Ishikawa (cell line): ENCODE measurements around the gene SLC6A13.

Source experiments
- CEBPB ChIP-seq: IDR thresholded peaks from 2 replicates; pipeline ENCODE4 v1.6.1; 2012
- CREB1 ChIP-seq: IDR thresholded peaks from 2 replicates; pipeline ENCODE4 v1.6.1; 2012; ENCODE audit warnings: low read depth
- EGR1 ChIP-seq: IDR thresholded peaks from 2 replicates; pipeline ENCODE4 v1.6.1; 2012
- EP300 ChIP-seq: IDR thresholded peaks from 2 replicates; pipeline ENCODE4 v1.6.1; 2012; ENCODE audit warnings: borderline replicate concordance
- FOXM1 ChIP-seq: IDR thresholded peaks from 2 replicates; pipeline ENCODE4 v1.6.1; 2012; ENCODE audit warnings: low read depth, borderline replicate concordance
- NFIC ChIP-seq: IDR thresholded peaks from 2 replicates; pipeline ENCODE4 v1.6.1; 2012
- RAD21 ChIP-seq: IDR thresholded peaks from 2 replicates; pipeline ENCODE4 v1.6.1; 2012; ENCODE audit warnings: low read depth
- TAF1 ChIP-seq: IDR thresholded peaks from 2 replicates; pipeline ENCODE4 v1.6.1; 2012; ENCODE audit warnings: low read depth, mild to moderate bottlenecking
- TCF12 ChIP-seq: IDR thresholded peaks from 2 replicates; pipeline ENCODE4 v1.6.1; 2012; ENCODE audit warnings: low read depth
- TEAD4 ChIP-seq: IDR thresholded peaks from 2 replicates; pipeline ENCODE4 v1.6.1; 2012
- YY1 ChIP-seq: IDR thresholded peaks from 2 replicates; pipeline ENCODE4 v1.6.1; 2012; ENCODE audit warnings: low read depth
- ZBTB7A ChIP-seq: IDR thresholded peaks from 2 replicates; pipeline ENCODE4 v1.6.1; 2012; ENCODE audit warnings: low read depth
- TF ChIP-seq, protein P1 (sequence below): IDR thresholded peaks from 2 replicates; pipeline ENCODE4 v1.6.1; 2012; ENCODE audit warnings: low read depth, mild to moderate bottlenecking
- TF ChIP-seq, protein P2 (sequence below): IDR thresholded peaks from 2 replicates; pipeline ENCODE4 v1.6.1; 2012
- TF ChIP-seq, protein P3 (sequence below): IDR thresholded peaks from 2 replicates; pipeline ENCODE4 v1.6.1; 2012

The SLC6A13 gene

DNA sequence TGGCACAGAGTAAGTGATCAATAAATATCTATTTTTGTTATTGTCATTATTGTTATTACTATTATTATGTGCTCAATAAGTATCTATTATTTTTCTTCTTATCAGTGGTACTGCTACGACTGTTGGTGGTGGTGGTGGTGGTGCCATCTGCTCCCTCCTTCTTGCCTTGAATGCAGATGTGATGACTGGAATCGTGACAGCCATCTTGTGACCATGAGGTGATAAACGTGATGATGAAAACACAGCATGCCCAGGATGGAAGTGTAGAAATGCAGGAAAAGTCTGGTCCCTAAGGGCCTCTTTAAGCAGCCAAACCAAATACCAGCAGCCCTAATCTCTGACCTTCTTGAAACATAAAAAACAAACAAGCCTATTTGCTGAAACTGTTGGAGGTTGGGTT is 71.1 kb downstream of the SLC6A13 start:
- TF ChIP-seq CREB1 = no peak
- no peak for TF ChIP-seq RAD21
- no peak for TF ChIP-seq ZBTB7A
- TF ChIP-seq CEBPB = no peak
- TF ChIP-seq YY1 = no peak
- TF ChIP-seq TCF12 = no peak
- no peak for TF ChIP-seq TEAD4
- TF ChIP-seq EGR1 = no peak
- no peak for TF ChIP-seq EP300
- TF ChIP-seq, protein P1, sequence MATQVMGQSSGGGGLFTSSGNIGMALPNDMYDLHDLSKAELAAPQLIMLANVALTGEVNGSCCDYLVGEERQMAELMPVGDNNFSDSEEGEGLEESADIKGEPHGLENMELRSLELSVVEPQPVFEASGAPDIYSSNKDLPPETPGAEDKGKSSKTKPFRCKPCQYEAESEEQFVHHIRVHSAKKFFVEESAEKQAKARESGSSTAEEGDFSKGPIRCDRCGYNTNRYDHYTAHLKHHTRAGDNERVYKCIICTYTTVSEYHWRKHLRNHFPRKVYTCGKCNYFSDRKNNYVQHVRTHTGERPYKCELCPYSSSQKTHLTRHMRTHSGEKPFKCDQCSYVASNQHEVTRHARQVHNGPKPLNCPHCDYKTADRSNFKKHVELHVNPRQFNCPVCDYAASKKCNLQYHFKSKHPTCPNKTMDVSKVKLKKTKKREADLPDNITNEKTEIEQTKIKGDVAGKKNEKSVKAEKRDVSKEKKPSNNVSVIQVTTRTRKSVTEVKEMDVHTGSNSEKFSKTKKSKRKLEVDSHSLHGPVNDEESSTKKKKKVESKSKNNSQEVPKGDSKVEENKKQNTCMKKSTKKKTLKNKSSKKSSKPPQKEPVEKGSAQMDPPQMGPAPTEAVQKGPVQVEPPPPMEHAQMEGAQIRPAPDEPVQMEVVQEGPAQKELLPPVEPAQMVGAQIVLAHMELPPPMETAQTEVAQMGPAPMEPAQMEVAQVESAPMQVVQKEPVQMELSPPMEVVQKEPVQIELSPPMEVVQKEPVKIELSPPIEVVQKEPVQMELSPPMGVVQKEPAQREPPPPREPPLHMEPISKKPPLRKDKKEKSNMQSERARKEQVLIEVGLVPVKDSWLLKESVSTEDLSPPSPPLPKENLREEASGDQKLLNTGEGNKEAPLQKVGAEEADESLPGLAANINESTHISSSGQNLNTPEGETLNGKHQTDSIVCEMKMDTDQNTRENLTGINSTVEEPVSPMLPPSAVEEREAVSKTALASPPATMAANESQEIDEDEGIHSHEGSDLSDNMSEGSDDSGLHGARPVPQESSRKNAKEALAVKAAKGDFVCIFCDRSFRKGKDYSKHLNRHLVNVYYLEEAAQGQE = no peak
- TF ChIP-seq NFIC = no peak
- TF ChIP-seq TAF1 = no peak
- TF ChIP-seq, protein P2, sequence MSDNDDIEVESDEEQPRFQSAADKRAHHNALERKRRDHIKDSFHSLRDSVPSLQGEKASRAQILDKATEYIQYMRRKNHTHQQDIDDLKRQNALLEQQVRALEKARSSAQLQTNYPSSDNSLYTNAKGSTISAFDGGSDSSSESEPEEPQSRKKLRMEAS = no peak
- no peak for TF ChIP-seq FOXM1
- TF ChIP-seq, protein P3, sequence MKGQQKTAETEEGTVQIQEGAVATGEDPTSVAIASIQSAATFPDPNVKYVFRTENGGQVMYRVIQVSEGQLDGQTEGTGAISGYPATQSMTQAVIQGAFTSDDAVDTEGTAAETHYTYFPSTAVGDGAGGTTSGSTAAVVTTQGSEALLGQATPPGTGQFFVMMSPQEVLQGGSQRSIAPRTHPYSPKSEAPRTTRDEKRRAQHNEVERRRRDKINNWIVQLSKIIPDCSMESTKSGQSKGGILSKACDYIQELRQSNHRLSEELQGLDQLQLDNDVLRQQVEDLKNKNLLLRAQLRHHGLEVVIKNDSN = no peak

DNA sequence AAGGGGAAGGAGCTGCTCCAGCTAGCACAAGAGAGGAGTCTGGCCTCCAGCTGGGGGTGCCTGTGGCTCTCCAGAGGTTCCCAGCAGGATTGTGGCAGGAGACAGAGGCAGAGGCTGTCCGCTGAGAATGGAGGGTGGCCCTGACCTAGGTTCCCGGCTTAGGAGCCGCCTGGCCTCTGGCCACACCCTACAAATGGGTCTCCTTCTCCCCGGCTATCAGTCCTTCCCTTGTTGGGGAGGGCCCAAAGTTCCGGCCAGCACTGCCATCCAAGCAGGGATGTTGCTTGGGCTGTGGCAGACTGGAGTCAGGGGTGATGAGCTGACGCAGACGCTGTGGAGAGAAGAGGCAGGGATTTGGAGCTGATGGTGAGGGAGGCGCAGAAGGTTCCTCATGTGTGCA is 71.8 kb downstream of the SLC6A13 start:
- TF ChIP-seq ZBTB7A (no peak), CEBPB (no peak), CREB1 (no peak), EGR1 (no peak), EP300 (no peak), FOXM1 (no peak), TAF1 (no peak), YY1 (no peak), TEAD4 (no peak), NFIC (no peak), TCF12 (no peak), RAD21 (no peak)
- TF ChIP-seq, protein P3 = no peak
- TF ChIP-seq, protein P2 = no peak
- TF ChIP-seq, protein P1 = no peak

DNA sequence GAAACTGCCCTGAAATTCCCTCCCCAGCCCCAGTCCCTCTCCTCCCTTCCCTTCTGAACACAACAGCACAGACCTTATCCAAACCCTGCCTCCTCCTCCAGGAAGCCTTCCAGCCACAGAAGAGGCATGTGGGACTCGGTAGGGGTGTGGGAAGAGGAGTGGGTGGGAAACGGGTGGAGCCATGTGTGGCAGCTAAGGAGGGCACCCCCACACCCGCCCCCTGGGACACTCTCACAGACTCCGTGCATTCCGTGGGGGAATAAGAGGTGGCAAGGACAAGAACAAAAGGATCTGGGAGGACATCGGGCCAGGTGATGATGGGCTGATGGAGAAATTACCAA is 73.0 kb downstream of the SLC6A13 start:
- TF ChIP-seq CEBPB = no peak
- TF ChIP-seq EP300 = no peak
- no peak for TF ChIP-seq EGR1
- TF ChIP-seq TEAD4 = no peak
- no peak for TF ChIP-seq TCF12
- TF ChIP-seq, protein P2 = no peak
- TF ChIP-seq ZBTB7A = no peak

DNA sequence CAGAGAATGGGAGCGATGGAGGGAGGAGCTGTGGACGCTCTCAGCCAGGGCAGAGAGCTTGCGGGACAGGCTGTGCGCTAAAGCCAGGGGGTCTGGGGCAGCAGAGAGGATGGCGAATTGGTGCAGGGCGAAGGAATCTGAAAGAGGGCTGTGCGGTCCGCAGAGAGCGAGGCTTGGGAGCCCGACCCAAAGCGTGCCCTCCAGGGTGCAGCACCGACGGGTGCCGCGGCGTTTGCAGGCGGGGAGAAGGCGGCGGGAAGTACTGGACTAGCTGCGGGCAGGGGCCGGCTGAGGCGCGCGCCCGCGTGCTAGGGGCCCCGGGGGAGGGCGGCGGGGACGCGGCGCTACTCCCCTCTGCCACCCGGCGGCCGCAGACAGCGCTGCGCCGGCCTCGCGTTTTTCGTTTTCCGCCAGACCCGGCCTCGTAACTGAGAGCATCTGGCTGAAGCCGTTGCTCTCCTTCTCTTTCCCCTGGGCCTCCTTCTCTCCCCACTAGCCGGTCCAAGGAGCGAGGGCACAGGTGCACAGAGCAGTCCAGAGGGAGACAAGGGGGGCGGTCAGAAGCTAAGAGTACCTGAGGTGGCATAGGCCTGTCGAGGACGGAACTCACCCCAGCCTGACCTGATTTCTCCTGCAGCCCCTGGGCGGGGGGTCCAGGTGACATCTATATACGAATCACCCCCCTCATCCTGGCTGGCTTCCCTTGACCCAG is 73.6 kb downstream of the SLC6A13 start:
- TF ChIP-seq, protein P2 = peak; percentile 57
- TF ChIP-seq RAD21 (peak; percentile 61; the same call in 1 of the 2 replicates), ZBTB7A (0 out of 2 replicates have a peak, but pooled peaks have one; percentile 62), YY1 (no peak)

DNA sequence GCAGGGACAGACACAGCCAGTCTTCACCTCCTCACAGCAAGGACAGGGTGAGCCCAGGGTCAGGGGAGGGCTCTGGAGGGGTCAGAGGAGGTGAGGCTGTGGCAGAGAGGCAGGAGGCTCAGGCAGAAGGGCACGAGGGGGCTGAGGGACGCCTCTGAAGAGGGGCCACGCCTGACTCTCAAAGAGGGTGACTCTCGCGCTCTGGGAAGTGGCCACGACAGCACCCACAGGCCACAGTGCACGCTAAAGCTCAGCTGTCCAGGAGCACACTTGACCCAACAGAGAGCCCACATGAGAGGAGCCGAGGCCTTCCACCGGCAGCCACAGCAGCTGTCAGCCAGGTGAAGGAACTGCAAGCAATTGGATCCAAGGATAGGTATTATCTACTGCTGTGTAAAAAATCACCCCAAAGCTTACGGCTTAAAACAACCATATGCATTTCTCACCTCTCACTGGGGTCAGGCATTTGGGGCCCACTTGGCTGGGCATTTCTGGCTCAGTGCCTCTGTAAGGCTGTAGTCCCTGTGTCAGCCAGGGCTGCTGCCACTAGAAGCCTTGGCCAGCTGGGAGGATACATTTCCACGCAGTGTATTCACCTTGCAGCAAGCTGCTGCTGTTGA is 76.5 kb downstream of the SLC6A13 start:
- TF ChIP-seq TEAD4 (no peak), YY1 (no peak), RAD21 (no peak), CREB1 (no peak), EP300 (no peak), CEBPB (no peak), EGR1 (no peak), FOXM1 (no peak), TAF1 (no peak), TCF12 (no peak), NFIC (no peak)
- TF ChIP-seq, protein P2 = no peak
- TF ChIP-seq, protein P3 = no peak
- TF ChIP-seq, protein P1 = no peak
